NCI-H2081 (cell line): ENCODE measurements around the gene CBFA2T2.

Experiments used
- DNase-seq, 2 experiments: peaks; one replicate each; lab custom pipeline; 2025; lab: John Stamatoyannopoulos, UW

The CBFA2T2 gene

GRCh38 chr20:33667245-33667675, 177.4 kb downstream of the CBFA2T2 start:
- DNase-seq: peak in 1 of 2 experiments; percentile 48

GRCh38 chr20:33667676-33668465, 178.0 kb downstream of the CBFA2T2 start:
- DNase-seq: peak; percentile 82 to 86

- DNase-seq: no peak
Measured at GRCh38 chr20:33668466-33669155, 178.7 kb downstream of the CBFA2T2 start.

GRCh38 chr20:33669224-33669623, 179.3 kb downstream of the CBFA2T2 start:
- DNase-seq: no peak

- DNase-seq: no peak
Measured at GRCh38 chr20:33669873-33670640, 180.2 kb downstream of the CBFA2T2 start.

- DNase-seq: no peak
Measured at GRCh38 chr20:33670715-33671499, 181.0 kb downstream of the CBFA2T2 start.

GRCh38 chr20:33671573-33672288, 181.8 kb downstream of the CBFA2T2 start:
- DNase-seq: no peak

GRCh38 chr20:33672426-33673113, 182.7 kb downstream of the CBFA2T2 start:
- peak; percentile 74 to 89 for DNase-seq

- no peak for DNase-seq
Measured at GRCh38 chr20:33673114-33673409, 183.2 kb downstream of the CBFA2T2 start.

- no peak for DNase-seq
Measured at GRCh38 chr20:33673410-33674293, 183.8 kb downstream of the CBFA2T2 start.

- peak; percentile 66 to 79 for DNase-seq
Measured at GRCh38 chr20:33674294-33675135, 184.6 kb downstream of the CBFA2T2 start, which contains the start of gene NECAB3. TSS of gene NECAB3 (minus strand) at chr20:33674428. CDS start at chr20:33674352, 76 bp downstream.

GRCh38 chr20:33675136-33675959, 185.5 kb downstream of the CBFA2T2 start:
- no peak for DNase-seq

GRCh38 chr20:33676121-33676520, 186.2 kb downstream of the CBFA2T2 start:
- DNase-seq: no peak

GRCh38 chr20:33676652-33677645, 187.1 kb downstream of the CBFA2T2 start:
- DNase-seq: no peak

- DNase-seq: no peak
Measured at GRCh38 chr20:33677991-33678702, 188.3 kb downstream of the CBFA2T2 start.
